HG03139 (cell line): ENCODE results near the gene MPO.
A peak's percentile ranks its signal among the peaks of the same experiment; 100 is the strongest.

Experiments
- ATAC-seq: cut with Tn5 transposase; IDR thresholded peaks from one replicate; pipeline ENCODE4 v1.9.1; 2021; ENCODE audit not compliant: unreplicated experiment

The MPO gene

DNA sequence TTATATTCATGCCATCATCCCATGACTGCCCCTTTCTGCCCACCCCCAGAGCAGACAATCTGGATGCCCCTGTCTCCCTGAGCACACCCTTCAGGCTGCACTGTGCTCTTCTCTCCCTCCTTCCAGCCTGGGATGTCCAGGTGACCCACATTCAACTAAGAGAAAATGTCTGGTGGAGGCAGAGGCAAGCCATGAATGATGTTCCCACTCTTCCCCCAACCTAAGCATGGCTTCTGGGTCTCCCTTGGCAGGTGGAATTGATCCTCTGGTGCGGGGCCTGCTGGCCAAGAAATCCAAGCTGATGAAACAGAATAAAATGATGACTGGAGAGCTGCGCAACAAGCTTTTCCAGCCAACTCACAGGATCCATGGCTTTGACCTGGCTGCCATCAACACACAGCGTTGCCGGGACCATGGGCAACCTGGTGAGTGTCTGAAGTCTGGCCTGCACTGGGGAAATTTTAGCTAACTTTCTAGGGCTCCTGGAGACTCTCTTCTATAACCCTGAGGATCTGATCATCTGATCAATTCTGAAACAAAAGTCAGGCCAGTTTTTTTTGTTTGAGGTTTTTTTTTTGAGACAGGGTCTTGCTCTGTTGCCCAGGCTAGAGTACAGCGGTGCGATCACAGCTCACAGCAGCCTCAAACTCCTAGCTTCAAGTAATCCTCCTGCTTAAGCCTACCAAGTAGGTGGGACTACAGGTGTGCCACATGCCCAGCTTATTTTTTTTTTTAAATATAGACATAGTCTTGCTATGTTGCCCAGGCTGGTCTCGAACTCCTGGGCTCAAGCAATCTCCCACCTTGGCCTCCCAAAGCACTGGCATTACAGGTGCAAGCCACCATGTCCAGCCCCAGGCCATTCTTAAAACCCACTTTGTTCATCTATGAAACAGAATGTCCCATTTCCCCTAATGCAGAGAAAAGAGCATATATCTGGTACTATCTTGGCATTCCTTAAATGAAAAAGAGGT is 14.5 kb downstream of the MPO start:
- ATAC-seq: no peak

DNA sequence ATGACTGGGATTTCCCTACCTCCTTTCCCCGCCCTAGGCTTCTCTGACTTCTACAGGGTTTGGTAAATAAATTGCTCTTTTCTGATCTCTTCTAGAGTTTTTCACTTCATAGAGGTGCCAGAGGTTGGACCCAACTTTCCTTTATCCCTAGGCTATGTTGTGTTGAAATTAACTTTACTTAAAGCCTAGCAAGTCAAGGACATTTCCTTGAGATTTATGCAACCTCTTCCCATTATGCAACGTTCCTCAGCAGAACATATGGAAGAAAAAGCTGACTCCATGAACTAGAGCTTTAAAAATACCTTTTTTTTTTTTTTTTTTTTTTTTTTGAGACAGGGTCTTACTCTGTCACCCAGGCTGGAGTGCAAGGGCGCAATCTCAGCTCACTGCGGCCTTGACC is 15.5 kb downstream of the MPO start:
- ATAC-seq: no peak

DNA sequence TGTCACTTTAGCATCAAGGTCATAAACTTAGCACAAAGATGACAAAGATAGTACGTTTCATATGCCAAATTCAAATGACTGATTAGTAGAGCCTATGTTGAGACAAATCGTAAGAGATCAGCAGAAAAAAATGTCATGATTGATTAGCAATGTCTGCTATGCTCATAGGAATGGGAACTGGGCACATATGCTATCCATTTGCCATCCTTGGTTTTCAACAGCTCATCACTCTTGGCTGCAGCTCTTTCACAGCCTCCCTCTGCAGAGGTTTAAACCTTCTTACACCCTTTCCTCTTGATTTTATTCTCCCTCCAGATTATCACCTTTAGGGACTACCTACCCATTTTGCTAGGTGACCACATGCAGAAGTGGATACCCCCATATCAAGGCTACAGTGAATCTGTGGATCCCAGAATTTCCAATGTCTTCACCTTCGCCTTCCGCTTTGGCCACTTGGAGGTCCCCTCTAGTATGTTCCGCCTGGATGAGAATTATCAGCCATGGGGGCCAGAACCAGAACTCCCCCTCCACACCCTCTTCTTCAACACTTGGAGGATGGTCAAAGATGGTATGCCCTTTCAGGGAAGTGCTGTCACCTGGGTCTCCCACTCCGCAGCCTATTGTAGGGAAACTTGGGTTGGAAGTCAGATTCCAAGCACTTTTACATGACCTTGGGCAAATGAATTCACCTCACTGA is 16.2 kb downstream of the MPO start:
- no peak for ATAC-seq

DNA sequence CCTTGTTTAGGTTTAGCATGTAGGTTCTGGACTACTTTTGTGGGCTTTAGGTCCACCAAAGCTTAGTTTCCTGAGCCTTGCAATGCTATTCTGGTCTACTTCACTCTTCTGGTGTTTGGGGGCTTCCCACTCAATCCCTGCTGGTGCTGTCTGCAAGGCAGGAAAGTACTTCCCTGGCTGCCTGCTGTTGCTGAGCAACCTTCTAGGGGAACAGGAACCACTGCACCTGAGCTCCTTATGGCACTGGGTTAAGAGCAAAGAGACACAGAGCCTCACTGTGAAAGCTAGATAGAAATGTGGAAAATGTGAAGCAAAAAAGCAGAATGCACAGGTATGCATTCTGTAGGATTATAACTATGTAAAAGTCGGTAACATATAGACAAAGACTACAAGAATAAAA is 17.0 kb downstream of the MPO start:
- ATAC-seq: no peak

DNA sequence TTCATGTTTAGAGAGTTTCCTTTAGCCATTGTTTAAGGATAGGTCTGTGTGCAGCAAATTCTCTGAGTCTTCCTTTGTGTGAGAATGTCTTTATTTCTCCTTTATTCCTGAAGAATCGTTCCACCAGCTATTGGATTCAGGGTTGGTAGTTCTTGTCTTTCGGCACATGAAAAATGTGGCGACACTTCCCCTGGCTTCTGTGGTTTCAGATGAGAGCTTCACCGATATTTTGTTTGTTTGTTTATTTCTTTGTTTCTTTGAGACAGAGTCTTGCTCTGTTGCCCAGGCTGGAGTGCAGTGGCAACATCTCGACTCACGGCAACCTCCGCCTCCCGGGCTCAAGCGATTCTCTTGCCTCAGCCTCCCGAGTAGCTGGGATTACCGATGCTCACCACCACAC is 18.6 kb downstream of the MPO start:
- no peak for ATAC-seq

DNA sequence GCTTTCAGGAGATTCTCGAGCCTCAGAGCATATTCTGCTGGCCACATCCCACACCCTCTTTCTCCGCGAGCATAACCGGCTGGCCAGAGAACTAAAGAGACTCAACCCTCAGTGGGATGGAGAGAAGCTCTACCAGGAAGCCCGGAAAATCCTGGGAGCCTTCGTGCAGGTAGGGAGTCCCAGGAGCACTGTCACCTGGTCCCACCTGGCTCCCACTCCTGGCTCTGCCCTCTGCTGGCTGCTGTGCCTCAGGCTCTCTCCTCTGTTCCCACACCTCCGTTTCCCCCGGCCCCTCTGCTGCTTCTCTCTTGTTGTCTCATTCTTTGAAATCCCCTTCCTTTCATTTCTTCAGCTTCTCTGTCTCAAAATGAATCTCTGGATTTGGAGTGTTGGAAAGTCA is 25.9 kb downstream of the MPO start:
- no peak for ATAC-seq

DNA sequence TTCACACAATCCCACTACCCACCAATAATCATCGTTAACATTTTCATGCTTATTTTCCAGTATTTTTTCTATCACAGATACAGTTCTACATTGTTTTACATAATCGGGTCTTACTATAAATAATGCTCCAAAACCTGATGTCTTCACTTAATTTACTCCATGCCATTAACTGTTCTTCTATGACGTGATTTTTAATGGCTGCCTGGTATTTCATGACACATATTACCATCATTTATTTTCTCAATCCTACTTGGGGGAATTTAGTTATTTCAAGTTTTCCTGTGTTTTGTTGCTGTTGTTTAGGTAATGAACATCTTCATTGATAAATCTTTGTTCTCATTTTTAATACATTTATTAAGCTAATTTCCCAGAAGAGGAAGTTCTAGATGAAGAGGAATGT is 27.7 kb downstream of the MPO start:
- ATAC-seq: no peak

DNA sequence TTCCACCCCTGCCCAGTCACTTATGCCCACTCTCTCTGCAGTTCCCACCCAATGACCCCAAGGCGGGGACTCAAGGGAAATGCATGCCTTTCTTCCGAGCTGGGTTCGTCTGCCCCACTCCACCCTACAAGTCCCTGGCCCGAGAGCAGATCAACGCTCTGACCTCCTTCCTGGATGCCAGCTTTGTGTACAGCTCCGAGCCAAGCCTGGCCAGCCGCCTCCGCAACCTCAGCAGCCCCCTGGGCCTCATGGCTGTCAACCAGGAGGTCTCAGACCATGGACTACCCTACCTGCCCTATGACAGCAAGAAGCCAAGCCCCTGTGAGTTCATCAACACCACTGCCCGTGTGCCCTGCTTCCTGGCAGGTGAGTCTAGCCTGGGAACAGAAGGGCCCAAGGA is 28.6 kb downstream of the MPO start:
- ATAC-seq: no peak

DNA sequence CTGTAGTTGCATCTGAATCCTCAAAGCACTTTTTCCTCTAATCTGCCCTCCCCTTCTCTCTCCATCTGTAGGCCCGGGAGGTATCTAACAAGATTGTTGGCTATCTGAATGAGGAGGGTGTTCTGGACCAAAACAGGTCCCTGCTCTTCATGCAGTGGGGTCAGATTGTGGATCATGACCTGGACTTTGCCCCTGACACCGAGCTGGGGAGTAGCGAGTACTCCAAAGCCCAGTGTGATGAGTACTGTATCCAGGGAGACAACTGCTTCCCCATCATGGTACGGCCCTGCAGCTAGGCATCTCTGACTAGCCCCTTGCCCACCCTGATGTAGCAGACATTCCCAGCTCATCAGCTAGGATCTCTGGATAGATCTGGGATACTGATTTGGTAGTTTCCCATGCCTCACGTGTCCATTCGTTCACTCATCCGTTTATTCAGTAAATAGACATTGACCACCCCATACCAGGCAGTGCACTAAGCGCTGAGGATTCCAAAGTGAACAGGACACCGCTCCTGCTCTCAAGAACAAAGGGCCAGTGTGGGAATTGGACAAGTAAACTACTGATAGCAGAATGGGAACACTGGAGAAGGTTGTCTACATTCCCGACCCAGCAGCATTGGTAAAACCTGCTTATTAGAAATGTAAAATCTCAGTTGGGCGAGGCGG is 30.3 kb downstream of the MPO start:
- no peak for ATAC-seq

DNA sequence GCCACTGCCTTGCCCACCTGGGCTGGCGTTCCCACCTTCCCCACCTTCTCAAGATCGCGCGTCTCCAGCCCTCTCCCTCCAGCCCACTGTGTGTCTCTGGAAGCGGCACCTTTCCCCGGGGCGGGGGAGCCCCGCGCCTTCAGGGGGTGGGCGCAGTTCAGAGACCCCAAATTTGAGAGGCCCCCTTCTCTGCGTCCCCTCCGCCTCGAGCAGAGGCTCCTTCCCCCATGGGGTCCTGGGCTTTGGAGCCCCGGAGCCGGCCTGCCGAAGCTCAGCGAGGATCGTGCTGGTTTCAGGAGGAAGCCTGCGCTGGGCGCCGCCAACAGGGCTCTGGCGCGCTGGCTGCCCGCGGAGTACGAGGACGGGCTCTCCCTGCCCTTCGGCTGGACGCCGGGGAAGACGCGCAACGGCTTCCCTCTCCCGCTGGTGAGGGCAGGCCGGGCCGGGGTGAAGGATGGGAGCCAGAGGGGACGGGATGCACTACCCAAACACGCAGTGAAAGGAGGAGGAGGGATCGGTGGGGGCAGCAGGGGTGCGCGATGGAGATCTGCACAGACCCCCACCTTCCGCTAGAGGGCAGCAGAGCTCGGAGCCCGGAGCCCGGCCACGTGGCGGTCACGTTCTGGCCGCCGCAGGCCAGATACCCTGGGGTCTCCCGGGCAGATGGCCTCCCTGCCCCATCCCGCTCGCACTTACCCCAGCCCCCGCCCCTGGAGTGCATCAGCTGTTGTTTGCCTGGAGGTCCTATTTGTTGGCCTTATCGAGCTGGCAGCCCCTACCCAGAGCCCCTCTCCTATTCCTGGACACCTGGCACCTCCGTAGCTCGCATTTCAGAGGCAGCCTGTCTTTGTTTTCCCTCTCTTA is 31.2 kb downstream of the MPO start:
- peak; percentile 61 for ATAC-seq

DNA sequence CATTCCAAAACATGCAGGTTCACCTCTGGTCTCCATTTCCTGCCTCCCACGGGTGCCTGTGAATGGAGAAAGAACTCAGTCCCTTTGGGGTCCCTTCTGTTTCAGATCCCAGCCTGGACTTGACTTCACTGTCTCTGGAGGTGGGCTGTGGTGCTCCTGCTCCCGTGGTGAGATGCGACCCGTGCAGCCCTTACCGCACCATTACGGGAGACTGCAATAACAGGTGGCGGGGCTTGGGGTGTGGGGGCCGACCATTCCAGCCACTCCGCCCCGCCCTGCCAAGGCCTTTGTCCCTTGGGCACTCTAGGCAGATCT is 31.8 kb downstream of the MPO start:
- no peak for ATAC-seq

DNA sequence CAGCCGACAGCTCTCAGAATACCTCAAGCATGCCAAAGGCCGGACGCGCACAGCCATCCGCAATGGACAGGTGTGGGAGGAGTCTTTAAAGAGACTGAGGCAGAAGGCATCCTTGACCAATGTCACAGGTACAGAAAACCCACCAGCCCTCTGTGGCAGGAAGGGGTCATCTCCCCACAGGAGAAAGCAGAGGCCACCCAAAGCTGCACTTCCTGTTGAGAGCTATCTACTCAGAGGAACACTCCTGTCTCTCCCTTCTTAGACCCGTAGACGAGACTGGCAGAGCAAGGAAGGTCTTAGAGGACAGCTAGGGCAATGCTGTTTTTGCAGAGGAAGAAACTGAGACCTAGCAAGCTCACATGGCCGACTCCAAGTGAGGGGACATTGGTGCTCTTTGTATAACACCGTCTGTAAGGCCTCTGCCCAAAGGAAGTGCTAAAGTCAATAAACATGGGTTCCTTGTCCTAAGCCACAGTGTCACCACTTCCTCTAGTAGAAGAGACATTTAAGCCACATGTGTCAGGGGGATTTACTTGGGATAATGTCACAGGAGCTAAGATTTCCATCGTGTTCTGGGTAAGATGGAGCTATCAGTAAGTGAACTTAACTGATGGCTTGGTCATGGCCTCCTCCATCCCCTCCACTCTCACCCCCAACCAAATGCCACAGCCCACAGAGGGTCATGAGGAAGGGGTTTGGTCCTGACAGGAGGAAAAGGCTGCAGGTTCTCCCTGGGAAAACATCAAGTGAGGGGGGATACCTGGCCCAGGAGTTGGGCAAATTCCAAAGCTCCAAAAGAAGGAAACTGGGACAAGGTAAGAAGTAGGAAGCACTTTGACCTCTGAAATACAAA is 33.0 kb downstream of the MPO start:
- no peak for ATAC-seq

DNA sequence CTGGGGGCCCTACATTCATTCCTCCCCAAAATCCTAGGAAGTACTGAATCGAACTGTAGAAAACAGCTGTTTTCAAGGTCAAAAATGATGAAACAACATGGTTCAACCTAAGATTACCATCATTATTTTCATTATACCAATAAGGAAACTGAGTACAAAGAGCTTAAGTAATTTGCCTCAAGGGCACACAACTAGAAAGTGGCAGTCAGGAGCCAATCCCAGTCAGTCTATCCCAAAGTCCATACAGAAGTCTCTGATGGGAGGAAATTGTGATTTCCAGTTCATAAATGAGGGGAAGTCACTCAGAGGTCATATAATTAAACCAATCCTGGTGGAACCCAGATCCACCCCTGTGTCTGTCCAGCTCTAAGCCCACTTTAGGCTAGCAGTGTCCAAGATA is 34.0 kb downstream of the MPO start:
- ATAC-seq: no peak

DNA sequence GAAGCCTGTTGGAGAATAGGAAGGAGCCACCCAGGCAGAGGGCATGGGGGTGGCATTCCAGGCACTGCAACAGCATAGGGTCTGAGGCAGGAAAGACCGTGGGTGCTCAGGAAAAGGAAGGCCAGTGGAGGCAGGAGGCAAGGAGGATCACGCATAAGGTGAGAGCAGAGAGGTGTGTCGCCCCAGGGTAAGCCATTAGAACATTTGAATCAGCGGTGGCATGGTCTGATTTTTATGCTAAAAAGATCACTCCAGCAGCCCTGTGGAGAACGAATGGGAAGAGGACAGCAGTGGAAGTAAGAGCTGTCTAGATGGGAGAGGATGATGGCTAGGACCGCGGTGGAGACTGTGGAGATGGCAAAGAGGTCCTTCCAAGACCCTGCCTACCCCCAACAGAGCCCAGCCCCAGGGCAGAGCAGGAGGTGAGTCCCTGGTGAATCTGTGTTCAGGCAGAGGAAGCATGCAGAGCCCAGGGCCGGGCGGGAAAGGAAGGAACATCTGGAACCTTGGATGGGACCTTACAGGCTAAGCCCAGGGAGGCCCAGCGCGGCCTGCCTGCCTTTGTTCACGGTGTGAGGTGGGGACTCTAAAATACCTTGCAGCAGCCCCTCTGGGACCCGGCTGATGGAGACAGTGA is 34.5 kb downstream of the MPO start:
- ATAC-seq: no peak

DNA sequence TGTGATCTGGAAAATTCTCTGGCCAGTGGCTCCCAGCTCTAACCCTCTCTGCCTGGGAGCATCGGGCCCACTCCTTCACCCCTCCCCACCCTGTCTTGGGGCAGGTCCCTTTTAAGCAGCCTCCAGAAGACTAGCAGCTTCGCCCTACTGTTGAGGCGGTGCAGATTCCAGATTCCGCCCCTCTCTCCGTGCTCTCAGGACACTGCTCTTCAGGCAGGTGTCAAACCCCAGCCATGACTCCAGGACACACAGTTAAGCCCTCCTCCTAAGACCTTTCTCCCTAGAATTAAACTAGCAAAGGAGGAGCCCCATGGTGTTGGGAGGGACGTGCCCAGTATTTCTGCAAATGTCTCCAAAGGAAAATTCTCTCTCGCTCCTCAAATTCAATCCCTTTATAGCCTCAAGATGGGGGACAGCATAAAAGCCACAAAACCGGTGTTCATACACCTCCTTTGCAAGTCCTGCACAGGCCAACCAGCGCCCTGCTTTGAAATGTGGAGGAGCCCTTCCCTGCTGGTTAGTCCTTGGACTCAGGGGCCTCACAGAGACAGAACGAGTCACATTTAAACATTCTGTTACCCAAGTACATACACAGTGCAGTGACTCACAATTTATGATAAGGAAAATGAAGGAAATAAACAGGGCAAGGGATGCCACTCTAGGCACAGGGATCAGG is 35.2 kb downstream of the MPO start:
- no peak for ATAC-seq

DNA sequence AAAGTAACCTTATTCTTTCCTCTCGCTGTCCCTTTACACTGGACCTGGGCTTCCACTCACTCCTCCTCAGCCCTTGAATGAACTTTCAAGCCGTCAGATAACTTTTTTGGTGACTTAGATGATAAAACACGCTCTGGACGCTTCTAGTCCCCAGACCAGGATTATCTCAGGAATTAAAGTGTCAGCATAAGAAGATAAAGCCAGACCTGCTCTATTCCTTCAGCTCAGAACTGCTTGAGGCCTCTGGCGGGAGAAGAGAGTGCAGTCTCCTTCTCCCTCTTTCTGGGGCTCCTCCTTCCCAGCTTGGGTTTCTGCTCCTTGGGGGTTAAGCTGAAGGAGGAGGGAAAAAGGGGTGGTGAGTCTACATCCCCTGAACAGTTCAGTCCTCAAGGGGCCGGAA is 35.8 kb downstream of the MPO start:
- no peak for ATAC-seq

DNA sequence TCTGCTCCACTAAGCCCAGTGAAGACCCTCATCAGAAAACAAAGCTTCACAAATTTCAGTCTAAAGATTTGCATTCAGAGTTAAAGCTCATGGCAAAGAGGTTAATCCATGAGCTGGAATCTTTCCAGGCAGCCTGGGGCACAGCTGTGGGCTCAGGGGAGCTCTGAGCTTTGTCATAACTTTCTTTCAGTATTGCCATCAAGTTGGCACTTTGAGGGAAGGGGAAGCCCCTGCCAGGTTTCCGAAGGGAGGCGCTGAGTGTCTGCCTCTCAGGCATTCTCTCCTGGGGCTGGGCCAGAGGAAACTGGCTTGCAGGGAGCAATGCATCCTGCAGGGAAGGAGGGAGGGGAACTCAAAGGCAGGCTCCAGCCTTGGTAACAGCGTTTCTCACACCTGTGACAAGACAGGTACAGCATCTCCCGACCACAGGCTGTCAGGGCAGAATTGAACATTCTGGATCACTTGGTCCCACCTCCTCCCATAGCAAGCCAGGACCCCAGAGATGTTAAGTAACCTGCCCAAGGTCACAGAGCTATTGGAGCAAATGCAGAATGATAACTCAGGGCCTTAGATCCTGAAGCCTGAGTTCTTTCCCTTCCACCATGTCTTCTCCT is 38.5 kb downstream of the MPO start:
- ATAC-seq: no peak

DNA sequence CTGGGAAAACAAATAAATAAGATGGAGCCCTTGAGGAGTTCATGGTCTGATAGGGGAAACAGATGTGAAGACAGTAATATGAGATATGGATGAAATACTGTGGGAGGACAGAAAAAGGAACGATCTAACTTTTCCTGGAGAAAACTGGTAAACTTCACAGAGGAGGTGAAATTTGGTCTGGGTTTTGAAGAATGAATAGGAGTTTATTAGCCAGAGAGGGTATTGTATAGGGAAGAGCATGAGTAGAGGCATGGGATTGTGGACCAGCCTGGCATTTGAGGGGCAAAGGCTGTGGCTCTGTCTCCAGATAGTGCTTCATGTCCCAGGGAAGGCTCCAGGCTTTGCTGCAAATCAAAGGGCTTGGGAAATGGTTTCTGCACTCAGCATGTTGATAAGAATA is 40.7 kb downstream of the MPO start:
- no peak for ATAC-seq

DNA sequence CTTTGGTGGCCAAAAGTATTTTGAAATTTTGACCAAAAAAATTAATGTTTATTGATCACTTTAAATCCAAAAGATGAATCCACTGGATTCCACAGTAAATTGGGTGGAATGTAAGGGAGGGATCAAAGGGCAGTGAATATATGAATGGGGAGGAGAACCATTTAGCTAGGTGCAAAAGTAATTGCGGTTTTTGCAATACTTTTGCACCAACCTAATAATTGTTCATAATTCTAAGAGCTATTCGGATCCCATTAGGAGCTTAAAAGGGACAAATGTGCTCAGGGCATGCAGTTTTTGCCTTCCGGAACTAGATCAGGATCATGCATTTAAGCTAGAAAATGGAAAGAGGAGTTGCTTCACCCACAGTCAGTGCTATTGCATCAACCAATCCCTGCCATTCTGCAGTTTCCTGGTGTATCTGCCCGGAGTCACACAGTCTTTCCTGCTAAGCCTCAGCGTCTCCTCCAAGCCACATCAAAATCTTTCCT is 42.5 kb downstream of the MPO start, which contains the start of gene LPO:
Gene LPO (plus strand): TSS at position 438 of the 488 bp plus-strand sequence. CDS start 4,396 bp downstream, outside the sequence.
- no peak for ATAC-seq
